ENCODE results near the gene NHERF1. TPM values are rescaled to one million over a fixed set of nuclear protein-coding genes. Genes with fewer than 3 reads are reported as not detected.

Gene NHERF1
- total and polyA plus RNA-seq, 2 of the 8 experiments (the other 6 are each of a cell fraction or from before 2014, with no cell fraction given) = 92.9 to 99.2 TPM

DNA sequence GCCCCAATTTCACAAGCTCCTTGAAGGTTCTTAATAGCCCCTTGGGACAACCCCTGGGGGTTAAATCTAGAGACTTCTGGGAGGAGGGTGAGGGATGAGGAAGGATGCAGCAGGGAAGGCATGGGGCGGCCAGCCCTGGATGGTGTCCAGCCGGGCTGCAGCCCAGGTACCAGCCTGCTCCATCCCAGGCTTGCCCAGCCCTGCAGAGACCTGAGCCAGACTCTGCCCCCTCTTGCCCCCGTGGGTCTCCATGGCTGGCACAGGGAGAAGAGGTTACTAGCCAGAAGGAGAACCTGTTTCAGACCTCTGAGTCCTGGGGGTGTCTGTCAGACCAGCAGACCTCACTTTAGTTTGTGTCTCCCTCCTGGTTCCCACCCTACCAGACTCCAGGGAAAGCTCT lies 8.5 kb downstream of the NHERF1 start:
- Histone ChIP-seq H3K27me3 (replicated peaks in 1 of 4; ENCODE audit: control insufficient read depth in 3 of 4, extremely low read depth in 1 of 4, insufficient read depth in 3 of 4, low read length in 3 of 4) (no peaks in the 10 kb centered on the region), H4K5ac (ENCODE audit: insufficient read length, low read depth, low read length) (no peak overlapping the region), H2BK5ac (ENCODE audit: low read depth, low read length) (no peak overlapping the region; the same call in 1 of the 2 replicates), H3K14ac (ENCODE audit: insufficient read length) (no peak overlapping the region), H3K23ac (ENCODE audit: insufficient read length) (no peak overlapping the region), H2BK12ac (ENCODE audit: low read depth, low read length) (no peak overlapping the region), H3K9me3 (ENCODE audit: insufficient read depth in 2 of 2, low read depth in 1 of 2, low read length in 1 of 2) (no peaks in the 10 kb centered on the region), H4K8ac (ENCODE audit: extremely low read depth, insufficient read depth, low read length) (no peak overlapping the region), H3K4me3 (ENCODE audit: extremely low read depth in 1 of 4, insufficient read depth in 2 of 4, low read depth in 3 of 4, low read length in 4 of 4) (no peak overlapping the region), H3K79me1 (ENCODE audit: low read depth, low read length) (peaks cover 31% of the 10 kb centered on the region), H4K20me1 (replicated peaks in 1 of 2; ENCODE audit: control insufficient read depth in 1 of 2, insufficient read depth in 2 of 2, low read length in 2 of 2) (peaks cover 5 to 19% of the 10 kb centered on the region in 2 experiments), H2BK15ac (ENCODE audit: low read length) (no peak overlapping the region), H3K79me2 (ENCODE audit: control insufficient read depth in 1 of 2, insufficient read depth in 2 of 2, low read length in 2 of 2) (peaks cover 0 to 82% of the 10 kb centered on the region in 2 experiments; a peak in 2 of 4 replicates), H3K27ac (ENCODE audit: low read depth, low read length) (no peak overlapping the region), H3K23me2 (ENCODE audit: low read depth, low read length) (no peaks in the 10 kb centered on the region), H3K4me2 (ENCODE audit: insufficient read depth in 1 of 2, low read depth in 2 of 2, low read length in 2 of 2) (no peak overlapping the region), H2BK120ac (replicated peaks; ENCODE audit: low read depth, low read length) (no peak overlapping the region), H3K18ac (ENCODE audit: extremely low read depth, low read length) (no peak overlapping the region), H3K36me3 (ENCODE audit: control insufficient read depth in 2 of 4, insufficient read depth in 4 of 4, low read length in 3 of 4) (peaks cover 0 to 5% (median 0%) of the 10 kb centered on the region in 4 experiments; a peak in 1 of 8 replicates), H3K9ac (replicated peaks in 1 of 4; ENCODE audit: extremely low read depth in 1 of 4, low read depth in 3 of 4, low read length in 3 of 4) (no peak overlapping the region), H3K56ac (replicated peaks; ENCODE audit: insufficient read length, low read depth, low read length) (no peak overlapping the region), H2AFZ (ENCODE audit: low read length) (no peak overlapping the region), H3K4me1 (replicated peaks in 1 of 4; ENCODE audit: control insufficient read depth in 3 of 4, insufficient read depth in 4 of 4, low read length in 3 of 4) (peaks cover 10 to 50% (median 40%) of the 10 kb centered on the region in 4 experiments), H2BK20ac (ENCODE audit: low read length) (no peak overlapping the region), H2AK5ac (ENCODE audit: low read depth, low read length) (no peak overlapping the region), H4K91ac (replicated peaks; ENCODE audit: insufficient read length, low read length) (no peak overlapping the region), H3K4ac (replicated peaks; ENCODE audit: insufficient read length, low read depth, low read length) (no peak overlapping the region)
- DNase-seq (ENCODE audit: low read depth in 1 of 2, low spot score in 2 of 2) (no peak), FAIRE-seq (no peak)
- CTCF ChIA-PET (ENCODE audit: partially characterized antibody) = interaction anchor here (0.8 to 15.7 kb wide), 10 partner anchors 11 to 190 kb away, joined by 3 to 231 read pairs (median 4); partner anchors contain the start of genes NAT9 and RAB37
- POLR2A ChIA-PET (ENCODE audit: partially characterized antibody) = interaction anchor here (2.8 to 5.4 kb wide), 2 partner anchors 10 to 13 kb away, joined by 9 to 32 read pairs; partner anchors contain the start of gene NHERF1
- WGBS, 2 experiments (ENCODE audit: extremely low coverage in 1 of 2, insufficient coverage in 1 of 2, insufficient read length in 1 of 2, insufficient replicate concordance in 2 of 2, low coverage in 1 of 2, low lambda C conversion rate in 2 of 2, missing lambda C conversion rate in 1 of 2) = 74% methylated on average over 3 of the region's 3 CpGs; no CpG with 5 or more reads in 1 of the 2 experiments

Measured in H1 (cell line).